GM12875 (cell line): ENCODE results near the gene LRRC34.

ENCODE experiments used
- H3K4me3 ChIP-seq: one replicate; pipeline ENCODE4 v1.5.1; 2011; ENCODE audit warnings: low read depth, low read length, control low read depth
- TF ChIP-seq, protein P1 (sequence below): IDR thresholded peaks from 2 replicates; pipeline ENCODE4 v1.5.1; 2011; ENCODE audit warnings: low read depth, mild to moderate bottlenecking, control low read depth, inconsistent platforms, low read length, moderate library complexity, borderline replicate concordance; ENCODE audit not compliant: insufficient read depth

The LRRC34 gene

GRCh38 chr3:169764882-169765612 is 47.7 kb downstream of the LRRC34 start, which contains the start of gene TERC:
Gene TERC, minus strand, starts transcription at chr3:169765060.
- TF ChIP-seq, protein P1, sequence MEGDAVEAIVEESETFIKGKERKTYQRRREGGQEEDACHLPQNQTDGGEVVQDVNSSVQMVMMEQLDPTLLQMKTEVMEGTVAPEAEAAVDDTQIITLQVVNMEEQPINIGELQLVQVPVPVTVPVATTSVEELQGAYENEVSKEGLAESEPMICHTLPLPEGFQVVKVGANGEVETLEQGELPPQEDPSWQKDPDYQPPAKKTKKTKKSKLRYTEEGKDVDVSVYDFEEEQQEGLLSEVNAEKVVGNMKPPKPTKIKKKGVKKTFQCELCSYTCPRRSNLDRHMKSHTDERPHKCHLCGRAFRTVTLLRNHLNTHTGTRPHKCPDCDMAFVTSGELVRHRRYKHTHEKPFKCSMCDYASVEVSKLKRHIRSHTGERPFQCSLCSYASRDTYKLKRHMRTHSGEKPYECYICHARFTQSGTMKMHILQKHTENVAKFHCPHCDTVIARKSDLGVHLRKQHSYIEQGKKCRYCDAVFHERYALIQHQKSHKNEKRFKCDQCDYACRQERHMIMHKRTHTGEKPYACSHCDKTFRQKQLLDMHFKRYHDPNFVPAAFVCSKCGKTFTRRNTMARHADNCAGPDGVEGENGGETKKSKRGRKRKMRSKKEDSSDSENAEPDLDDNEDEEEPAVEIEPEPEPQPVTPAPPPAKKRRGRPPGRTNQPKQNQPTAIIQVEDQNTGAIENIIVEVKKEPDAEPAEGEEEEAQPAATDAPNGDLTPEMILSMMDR, result no peak
- H3K4me3 ChIP-seq, result peak within 1 kb of the TSS; percentile 91

DNA sequence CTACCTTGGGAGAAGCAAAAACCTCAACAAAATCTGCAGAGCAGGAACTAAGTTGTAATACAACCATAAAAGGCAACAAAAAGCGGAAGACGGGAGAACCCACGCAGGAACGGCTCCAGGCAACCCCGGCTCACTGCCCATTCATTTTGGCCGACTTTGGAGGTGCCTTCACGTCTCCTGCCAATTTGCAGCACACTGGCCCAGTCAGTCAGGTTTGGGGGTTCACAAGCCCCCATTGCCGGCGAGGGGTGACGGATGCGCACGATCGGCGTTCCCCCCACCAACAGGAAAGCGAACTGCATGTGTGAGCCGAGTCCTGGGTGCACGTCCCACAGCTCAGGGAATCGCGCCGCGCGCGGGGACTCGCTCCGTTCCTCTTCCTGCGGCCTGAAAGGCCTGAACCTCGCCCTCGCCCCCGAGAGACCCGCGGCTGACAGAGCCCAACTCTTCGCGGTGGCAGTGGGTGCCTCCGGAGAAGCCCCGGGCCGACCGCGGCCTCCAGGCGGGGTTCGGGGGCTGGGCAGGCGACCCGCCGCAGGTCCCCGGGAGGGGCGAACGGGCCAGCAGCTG is 48.3 kb downstream of the LRRC34 start:
- peak overlapping the region; percentile 91 for H3K4me3 ChIP-seq
- TF ChIP-seq, protein P1, result no peak

DNA sequence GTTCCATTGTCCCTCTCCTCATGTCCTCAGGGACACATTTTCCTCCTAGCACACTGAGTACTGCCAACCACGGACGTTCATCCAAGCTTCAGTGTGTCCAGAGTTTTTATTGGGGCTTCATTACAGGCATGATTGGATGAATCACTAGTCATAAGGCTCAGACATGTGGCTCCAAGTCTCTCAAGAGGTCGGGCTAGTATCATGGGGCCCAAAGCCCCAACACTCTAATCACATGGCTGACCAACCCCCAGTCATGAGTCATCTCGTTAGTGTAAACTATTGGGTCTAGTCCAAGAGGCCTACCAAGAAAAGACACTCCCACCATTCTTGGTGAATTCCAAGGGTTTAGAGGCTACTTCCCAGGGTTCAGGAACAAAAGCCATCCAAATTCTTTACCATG is 52.2 kb downstream of the LRRC34 start:
- no peak overlapping the region for H3K4me3 ChIP-seq
- TF ChIP-seq, protein P1, result no peak

GRCh38 chr3:169759256-169759655 is 53.4 kb downstream of the LRRC34 start:
- no peak overlapping the region for H3K4me3 ChIP-seq
- TF ChIP-seq, protein P1, result no peak

DNA sequence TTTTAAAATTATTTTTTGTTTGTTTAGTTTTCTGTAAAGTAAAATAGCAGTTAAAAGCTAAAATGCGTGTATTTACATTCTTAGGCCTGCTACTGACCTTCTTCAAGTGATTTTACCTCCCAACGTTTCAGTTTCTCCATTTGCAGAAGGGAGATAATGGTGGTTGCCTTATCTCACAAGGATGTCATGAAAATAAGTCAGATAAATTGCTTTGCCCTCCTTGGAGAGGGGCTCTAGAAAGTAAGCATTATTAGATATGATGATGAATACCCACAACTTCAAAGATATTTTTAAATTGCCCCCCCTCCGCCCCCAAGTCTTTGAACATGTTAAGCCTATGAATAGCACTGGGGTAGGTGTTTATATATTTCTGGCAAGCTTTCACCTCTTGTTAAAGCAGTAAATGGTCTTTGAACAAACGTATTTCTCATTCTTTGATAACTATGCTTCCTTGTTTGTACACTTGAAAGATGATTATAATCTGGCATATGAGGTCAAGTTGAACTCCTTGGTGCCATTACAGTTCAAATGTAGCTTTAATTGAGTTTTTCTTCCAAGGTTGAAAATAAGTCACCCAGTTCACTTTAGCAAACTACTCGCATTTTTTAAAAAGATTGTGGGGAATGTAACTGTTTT is 54.2 kb downstream of the LRRC34 start:
- TF ChIP-seq, protein P1, result no peak
- H3K4me3 ChIP-seq, result no peak overlapping the region

DNA sequence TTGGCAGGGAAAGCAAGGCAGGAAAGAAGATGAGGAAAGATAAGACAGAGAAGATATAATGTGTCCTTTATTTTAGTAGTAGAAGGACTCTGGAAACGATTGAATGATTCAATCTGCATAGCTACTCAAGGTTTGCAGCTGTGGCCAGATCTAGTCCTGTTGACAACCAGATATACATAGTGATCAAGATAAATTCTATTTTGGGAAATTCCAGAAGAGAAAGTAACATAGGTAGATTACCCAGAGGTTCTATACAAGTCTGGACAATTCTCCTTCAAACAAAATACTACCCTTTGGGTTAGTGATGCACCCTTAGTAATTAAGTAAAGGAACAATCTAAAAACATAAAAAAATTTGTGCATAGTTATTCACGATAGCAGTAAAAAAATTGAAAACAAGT is 57.2 kb downstream of the LRRC34 start:
- no peak overlapping the region for H3K4me3 ChIP-seq
- TF ChIP-seq, protein P1, result no peak
